Naive thymus-derived CD8-positive, alpha-beta T cell (primary cell): ENCODE measurements around the gene GPC1. TPM values are rescaled to one million over a fixed set of nuclear protein-coding genes. Genes with fewer than 3 reads are reported as not detected.
A peak's percentile ranks its signal among the peaks of the same experiment; 100 is the strongest.

Experiments used
- ATAC-seq, 2 donors: fragments of 150-1000 bp; cut with Tn5 transposase in 1 of 2; sonication (Bioruptor Pico), chemical (Tn5 transposase) in 1 of 2; 1 replicate in 1 of 2; 2 replicates in 1 of 2; pipeline ENCODE4 v1.10.0; 2021; ENCODE audit warnings: mild to moderate bottlenecking in 2 of 2, moderate library complexity in 2 of 2
- POLR2A ChIA-PET: fragments of 350-600 bp; sonication (Branson Sonifier 250); formaldehyde crosslinking; loops from one replicate; lab custom pipeline; 2021; ENCODE audit warnings: antibody characterized with exemption; lab: Charles Lee
- DNase-seq, 10 donors: peaks; one replicate each; pipeline versions ENCODE4 v3.0.0 to v3.0.0-alpha.2; 2020 to 2022
- H3K27ac Mint-ChIP-seq, 10 donors: one replicate each; pipeline ENCODE4 v1.8.0; 2020 to 2022; ENCODE audit warnings: mild to moderate bottlenecking in 10 of 10, mixed read lengths in 10 of 10, moderate library complexity in 4 of 10, inconsistent platforms in 1 of 10
- H3K27me3 Mint-ChIP-seq, 5 donors: one replicate each; pipeline ENCODE4 v1.8.0; 2021 to 2022; ENCODE audit warnings: mixed read lengths in 5 of 5
- H3K36me3 Mint-ChIP-seq, 3 donors: one replicate each; pipeline ENCODE4 v1.8.0; 2020 to 2022; ENCODE audit warnings: mixed read lengths in 3 of 3, mild to moderate bottlenecking in 2 of 3, inconsistent platforms in 1 of 3
- H3K4me1 Mint-ChIP-seq, 4 donors: one replicate each; pipeline ENCODE4 v1.8.0; 2021 to 2022; ENCODE audit warnings: mixed read lengths in 4 of 4
- H3K4me3 Mint-ChIP-seq, 10 donors: one replicate each; pipeline ENCODE4 v1.8.0; 2020 to 2022; ENCODE audit warnings: mild to moderate bottlenecking in 10 of 10, mixed read lengths in 10 of 10, moderate library complexity in 6 of 10, inconsistent platforms in 1 of 10
- H3K9me3 Mint-ChIP-seq, 9 donors: one replicate each; pipeline ENCODE4 v1.8.0; 2020 to 2022; ENCODE audit warnings: mixed read lengths in 9 of 9, mild to moderate bottlenecking in 3 of 9, inconsistent platforms in 1 of 9, moderate library complexity in 1 of 9
- polyA plus RNA-seq, 3 donors: library from polyadenylated mRNA; unstranded; fragments of 300-500 nt; fragmentation: Illumina TruSeq; gene quantifications; one replicate each; pipeline ENCODE4 v1.2.3, GENCODE V29; 2021
- total RNA-seq, 8 experiments: library from RNA in 2 of 8; stranded (reverse) in 2 of 8; gene quantifications; one replicate each; pipeline ENCODE4 v1.2.3 and lab custom pipeline; 2021 to 2026

Gene GPC1
- total and polyA plus RNA-seq, 5 experiments from 2014 or later, result 0.09 to 1.2 (median 0.49) TPM

- POLR2A ChIA-PET, result no interaction called here
- peaks cover 0 to 9% (median 0%) of the 10 kb centered on the region in 9 donors for H3K9me3 Mint-ChIP-seq
- DNase-seq (peak in 2 of 10 donors; percentile 0 to 61), ATAC-seq (no peak)
- H3K4me3 Mint-ChIP-seq, result peak overlapping the region in 1 of 10 donors; percentile 48
- no peaks in the 10 kb centered on the region for H3K36me3 Mint-ChIP-seq
- no peak overlapping the region for H3K27ac Mint-ChIP-seq
- H3K27me3 Mint-ChIP-seq, result peaks cover 3 to 23% (median 14%) of the 10 kb centered on the region in 5 donors
- H3K4me1 Mint-ChIP-seq, result peaks cover 0 to 5% (median 2%) of the 10 kb centered on the region in 4 donors
Measured at GRCh38 chr2:240430595-240430994, 4.9 kb upstream of the GPC1 start.

- no peak for ATAC-seq
- H3K27ac Mint-ChIP-seq, result no peak overlapping the region
- peak in 2 of 10 donors; percentile 0 to 23 for DNase-seq
- no peaks in the 10 kb centered on the region for H3K36me3 Mint-ChIP-seq
- H3K27me3 Mint-ChIP-seq, result peaks cover 1 to 23% (median 10%) of the 10 kb centered on the region in 5 donors
- H3K9me3 Mint-ChIP-seq, result peaks cover 0 to 5% (median 0%) of the 10 kb centered on the region in 9 donors
- H3K4me1 Mint-ChIP-seq, result peaks cover 0 to 5% (median 2%) of the 10 kb centered on the region in 4 donors
- H3K4me3 Mint-ChIP-seq, result no peak overlapping the region
- POLR2A ChIA-PET, result no interaction called here
Measured at GRCh38 chr2:240431271-240431660, 4.2 kb upstream of the GPC1 start.

- Mint-ChIP-seq H3K4me1 (peaks cover 0 to 5% (median 2%) of the 10 kb centered on the region in 4 donors), H3K36me3 (no peaks in the 10 kb centered on the region), H3K27ac (no peak overlapping the region), H3K27me3 (peaks cover 1 to 24% (median 11%) of the 10 kb centered on the region in 5 donors), H3K9me3 (peaks cover 0 to 2% (median 0%) of the 10 kb centered on the region in 9 donors), H3K4me3 (no peak overlapping the region)
- DNase-seq (peak in 2 of 10 donors; percentile 2 to 37), ATAC-seq (no peak)
- POLR2A ChIA-PET, result no interaction called here
Measured at GRCh38 chr2:240431661-240432424, 3.6 kb upstream of the GPC1 start.

DNA sequence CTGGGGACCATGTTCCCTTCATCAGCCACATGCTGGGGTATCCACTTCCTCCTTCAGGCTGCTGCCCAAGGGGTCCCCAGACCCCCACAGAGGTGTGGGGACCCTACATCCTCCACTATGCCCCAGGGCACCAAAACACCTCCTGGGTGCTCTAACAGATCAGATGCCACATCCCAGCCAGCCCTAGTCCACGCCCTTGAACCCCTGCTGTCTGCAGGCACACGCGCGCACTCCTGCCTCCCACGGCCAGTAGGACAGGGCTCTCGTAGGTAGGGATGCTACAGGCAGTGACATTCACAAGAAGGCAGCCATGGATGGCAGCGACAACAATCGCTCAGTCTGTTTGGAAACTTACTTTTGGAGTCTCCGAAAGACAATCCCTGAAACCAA lies 3.0 kb upstream of the GPC1 start:
- DNase-seq (peak in 1 of 10 donors; percentile 0), ATAC-seq (no peak)
- Mint-ChIP-seq H3K4me3 (peak overlapping the region in 1 of 10 donors; percentile 15), H3K9me3 (peaks cover 0 to 2% (median 0%) of the 10 kb centered on the region in 9 donors), H3K4me1 (peaks cover 0 to 5% (median 2%) of the 10 kb centered on the region in 4 donors), H3K36me3 (no peaks in the 10 kb centered on the region), H3K27me3 (peaks cover 1 to 30% (median 17%) of the 10 kb centered on the region in 5 donors), H3K27ac (no peak overlapping the region)
- POLR2A ChIA-PET, result no interaction called here

- H3K36me3 Mint-ChIP-seq, result no peaks in the 10 kb centered on the region
- no peak overlapping the region for H3K27ac Mint-ChIP-seq
- POLR2A ChIA-PET, result no interaction called here
- H3K9me3 Mint-ChIP-seq, result no peaks in the 10 kb centered on the region
- DNase-seq (peak in 2 of 10 donors; percentile 3 to 60), ATAC-seq (no peak)
- H3K4me3 Mint-ChIP-seq, result peak overlapping the region; percentile 28 to 93 (median 60)
- peaks cover 0 to 8% (median 5%) of the 10 kb centered on the region in 4 donors for H3K4me1 Mint-ChIP-seq
- peaks cover 4 to 37% (median 22%) of the 10 kb centered on the region in 5 donors for H3K27me3 Mint-ChIP-seq
Measured at GRCh38 chr2:240432820-240433801, 2.4 kb upstream of the GPC1 start.

GRCh38 chr2:240433973-240434727 lies 1.3 kb upstream of the GPC1 start:
- POLR2A ChIA-PET, result no interaction called here
- Mint-ChIP-seq H3K9me3 (no peaks in the 10 kb centered on the region), H3K27me3 (peaks cover 4 to 43% (median 22%) of the 10 kb centered on the region in 5 donors), H3K4me3 (peak overlapping the region; percentile 78 to 93 (median 86)), H3K36me3 (no peaks in the 10 kb centered on the region), H3K27ac (peak overlapping the region in 4 of 10 donors; percentile 34 to 81 (median 75)), H3K4me1 (peaks cover 0 to 8% (median 6%) of the 10 kb centered on the region in 4 donors)
- DNase-seq (peak in 2 of 10 donors; percentile 2 to 55), ATAC-seq (no peak)

DNA sequence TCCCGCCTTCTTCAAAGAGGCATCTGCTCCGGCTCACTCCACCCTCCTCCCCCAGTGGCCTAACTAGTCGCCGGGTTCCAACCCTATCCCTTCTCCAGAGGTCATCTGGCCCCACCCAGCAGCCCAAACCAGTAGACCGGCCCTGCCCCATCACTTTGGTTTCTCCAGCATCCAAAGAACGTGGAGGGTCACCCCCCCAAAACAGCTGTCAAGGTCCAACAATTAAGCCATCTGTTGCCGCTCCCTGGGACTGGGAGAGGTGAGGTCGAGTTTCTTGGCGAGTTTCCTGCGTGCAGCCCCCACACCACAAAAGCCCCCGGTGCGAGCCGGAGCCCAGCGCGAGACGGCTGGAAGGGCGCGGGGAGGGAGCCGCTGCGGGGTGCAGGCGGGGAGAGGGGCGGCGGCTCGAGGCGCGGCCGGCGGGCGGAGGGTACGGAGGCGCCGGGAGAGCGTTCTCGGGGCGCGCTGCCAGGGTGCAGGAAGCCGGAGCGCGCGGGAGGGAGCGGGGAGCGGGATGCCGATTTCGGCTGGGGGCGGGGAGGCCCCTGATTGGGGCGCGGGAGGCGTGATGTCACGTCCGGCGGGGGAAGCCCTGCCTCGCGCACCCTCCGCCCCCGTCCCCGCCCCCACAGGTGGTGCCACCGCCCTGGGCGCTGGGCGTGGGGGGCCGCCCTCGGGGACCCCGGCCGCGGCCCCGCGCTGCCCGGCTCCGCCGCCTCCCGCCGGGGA lies 571 bp upstream of the GPC1 start:
- Mint-ChIP-seq H3K4me1 (peaks cover 0 to 8% (median 6%) of the 10 kb centered on the region in 4 donors), H3K9me3 (no peaks in the 10 kb centered on the region), H3K4me3 (peak overlapping the region; percentile 78 to 93 (median 86)), H3K36me3 (no peaks in the 10 kb centered on the region), H3K27ac (peak overlapping the region in 5 of 10 donors; percentile 73 to 85 (median 77)), H3K27me3 (peaks cover 4 to 43% (median 22%) of the 10 kb centered on the region in 5 donors)
- peak; percentile 78 to 80 for ATAC-seq
- peak; percentile 75 to 93 (median 82) for DNase-seq
- POLR2A ChIA-PET, result no interaction called here

DNA sequence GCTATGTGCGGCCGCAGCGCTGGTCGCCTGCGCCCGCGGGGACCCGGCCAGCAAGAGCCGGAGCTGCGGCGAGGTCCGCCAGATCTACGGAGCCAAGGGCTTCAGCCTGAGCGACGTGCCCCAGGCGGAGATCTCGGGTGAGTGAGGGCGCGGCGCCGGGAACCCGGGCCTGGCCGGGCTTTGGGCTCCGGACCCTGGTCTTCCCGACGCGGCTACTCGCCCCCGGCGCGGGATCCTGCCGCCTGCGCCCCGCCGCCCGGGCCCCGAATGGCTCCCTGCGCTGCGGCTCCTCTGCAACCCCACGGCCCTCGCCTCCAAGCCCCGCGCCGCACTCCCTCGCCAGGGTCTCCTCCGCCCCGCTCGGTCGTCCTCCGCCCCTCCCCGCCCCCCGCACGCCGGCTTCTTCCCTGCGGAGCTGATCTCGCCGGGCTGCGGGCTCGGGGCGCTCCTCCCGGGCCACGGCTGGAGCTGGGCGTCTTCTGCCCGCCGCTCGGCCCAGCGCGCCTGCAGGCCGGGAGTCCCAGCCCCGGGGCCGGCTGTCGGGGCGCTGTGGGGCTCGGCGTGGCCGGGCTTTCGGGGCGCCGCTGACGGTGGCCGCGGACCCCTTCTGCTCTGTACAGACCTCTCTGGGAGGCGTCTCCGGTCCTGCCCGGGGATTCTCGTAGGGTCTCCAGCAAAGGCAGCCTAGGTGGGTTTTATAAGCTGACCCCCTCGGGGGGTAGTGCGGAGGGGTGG lies 652 bp downstream of the GPC1 start:
- Mint-ChIP-seq H3K27ac (no peak overlapping the region), H3K9me3 (no peaks in the 10 kb centered on the region), H3K36me3 (no peaks in the 10 kb centered on the region), H3K4me3 (peak overlapping the region; percentile 39 to 78 (median 55)), H3K27me3 (peaks cover 4 to 43% (median 22%) of the 10 kb centered on the region in 5 donors), H3K4me1 (peaks cover 0 to 8% (median 6%) of the 10 kb centered on the region in 4 donors)
- POLR2A ChIA-PET, result interaction anchor here (0.6 kb wide), 1 partner anchor 231 kb away, joined by 3 read pairs; no protein-coding TSS in a partner anchor
- DNase-seq (peak in 3 of 10 donors; percentile 15 to 54 (median 19)), ATAC-seq (peak in 1 of 2 donors; percentile 7)

- POLR2A ChIA-PET, result interaction anchor here (0.6 kb wide), 1 partner anchor 230 kb away, joined by 3 read pairs; no protein-coding TSS in a partner anchor
- Mint-ChIP-seq H3K4me3 (peak overlapping the region; percentile 39 to 78 (median 56)), H3K36me3 (no peaks in the 10 kb centered on the region), H3K9me3 (no peaks in the 10 kb centered on the region), H3K27ac (peak overlapping the region in 1 of 10 donors; percentile 43), H3K4me1 (peaks cover 0 to 8% (median 6%) of the 10 kb centered on the region in 4 donors), H3K27me3 (peaks cover 3 to 41% (median 22%) of the 10 kb centered on the region in 5 donors)
- ATAC-seq, result no peak
- peak in 2 of 10 donors; percentile 4 to 60 for DNase-seq
Measured at GRCh38 chr2:240436683-240437550, 1.5 kb downstream of the GPC1 start.

DNA sequence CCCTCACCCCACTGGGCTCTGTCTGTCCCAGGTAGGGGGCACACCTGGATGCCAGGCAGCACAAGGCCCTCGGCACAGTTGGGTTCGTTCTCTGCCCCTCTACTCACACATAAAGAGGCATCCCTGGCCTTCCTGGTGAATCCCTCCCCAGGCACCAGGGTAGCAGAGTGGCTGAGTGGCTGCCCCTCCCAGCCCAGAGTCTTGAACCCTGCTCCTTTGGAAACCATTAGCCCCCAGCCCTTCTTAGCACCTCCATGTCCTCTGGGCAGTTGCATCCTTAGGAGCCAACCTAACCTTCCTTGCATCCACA lies 2.0 kb downstream of the GPC1 start:
- Mint-ChIP-seq H3K36me3 (no peaks in the 10 kb centered on the region), H3K4me1 (peaks cover 0 to 8% (median 6%) of the 10 kb centered on the region in 4 donors), H3K27ac (no peak overlapping the region), H3K27me3 (peaks cover 3 to 35% (median 19%) of the 10 kb centered on the region in 5 donors), H3K4me3 (peak overlapping the region in 6 of 10 donors; percentile 10 to 54 (median 42)), H3K9me3 (no peaks in the 10 kb centered on the region)
- ATAC-seq (no peak), DNase-seq (peak in 1 of 10 donors; percentile 1)
- POLR2A ChIA-PET, result no interaction called here
